KMS-11 (cell line): ENCODE measurements around the gene RARS1.

Experiments used
- H2AFZ ChIP-seq: fragments of 200-600 bp; sonication (generic); 2 replicates; pipeline ENCODE4 v1.6.1; 2016; ENCODE audit warnings: antibody characterized with exemption, mixed run types, low read depth
- H3K27ac ChIP-seq: fragments of 200-600 bp; sonication (generic); 2 replicates; pipeline ENCODE4 v1.6.1; 2016; ENCODE audit warnings: mild to moderate bottlenecking, mixed run types
- H3K27me3 ChIP-seq: fragments of 200-600 bp; sonication (generic); 2 replicates; pipeline ENCODE4 v1.6.1; 2017; ENCODE audit warnings: mild to moderate bottlenecking, low read depth, mixed run types, moderate library complexity; ENCODE audit not compliant: insufficient read depth
- H3K36me3 ChIP-seq: fragments of 200-600 bp; sonication (generic); 2 replicates; pipeline ENCODE4 v1.6.1; 2017; ENCODE audit warnings: mild to moderate bottlenecking, mixed run types; ENCODE audit not compliant: insufficient read depth
- H3K4me1 ChIP-seq: fragments of 200-600 bp; sonication (generic); 2 replicates; pipeline ENCODE4 v1.6.1; 2016; ENCODE audit warnings: mild to moderate bottlenecking, low read depth, mixed run types; ENCODE audit not compliant: poor library complexity, severe bottlenecking
- H3K4me2 ChIP-seq: fragments of 200-600 bp; sonication (generic); 2 replicates; pipeline ENCODE4 v1.7.0; 2016; ENCODE audit warnings: mild to moderate bottlenecking, mixed run types
- H3K4me3 ChIP-seq: fragments of 200-600 bp; sonication (generic); IDR thresholded peaks from 2 replicates; pipeline ENCODE4 v1.6.1; 2017; ENCODE audit warnings: low read depth, low read length, mixed read lengths; ENCODE audit not compliant: insufficient read depth
- H3K79me2 ChIP-seq: fragments of 200-600 bp; sonication (generic); 2 replicates; pipeline ENCODE4 v1.6.1; 2016; ENCODE audit warnings: low read depth, mixed run types; ENCODE audit not compliant: insufficient read depth
- H3K9ac ChIP-seq: fragments of 200-600 bp; sonication (generic); 2 replicates; pipeline ENCODE4 v1.6.1; 2016; ENCODE audit warnings: mild to moderate bottlenecking, mixed run types
- H4K20me1 ChIP-seq: fragments of 200-600 bp; sonication (generic); 2 replicates; pipeline ENCODE4 v1.6.1; 2016; ENCODE audit warnings: mild to moderate bottlenecking, mixed run types; ENCODE audit not compliant: insufficient read depth
- TF ChIP-seq, protein P1 (sequence below): fragments of 200-600 bp; sonication (generic); conservative IDR thresholded peaks from 2 replicates; pipeline ENCODE4 v1.6.1; 2017; ENCODE audit warnings: low read depth, mild to moderate bottlenecking, antibody characterized with exemption, low read length, moderate library complexity, mixed read lengths

Gene RARS1

DNA sequence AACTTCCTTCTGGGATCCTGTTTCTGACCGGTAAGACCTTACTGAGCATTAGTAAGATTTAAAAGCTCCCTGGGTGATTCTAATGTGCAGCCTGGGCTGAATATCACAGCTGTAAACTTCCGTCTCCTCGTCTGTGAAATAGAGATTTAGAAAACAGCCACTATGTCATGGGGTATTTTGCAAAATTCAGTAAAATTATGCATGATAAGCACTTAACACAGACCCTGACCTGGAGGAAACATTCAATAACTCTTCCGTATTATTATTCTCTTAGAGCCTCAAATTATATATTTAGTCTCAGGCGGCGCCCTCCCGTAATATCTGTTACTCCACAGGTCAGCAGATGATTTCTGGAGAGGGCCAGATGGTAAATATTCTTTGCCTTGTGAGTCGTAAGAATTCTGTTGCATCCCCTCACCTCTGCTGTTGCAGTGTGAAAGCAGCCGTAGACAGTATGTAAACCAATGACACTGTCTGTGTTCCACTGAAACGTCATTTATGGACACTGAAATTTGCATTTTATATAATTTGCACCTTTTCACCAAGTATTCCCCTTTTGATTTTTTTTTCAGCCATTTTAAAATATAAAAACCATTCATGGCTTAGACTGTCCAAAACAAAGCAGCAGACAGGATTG is 39.2 kb upstream of the RARS1 start:
- no peak overlapping the region for H3K4me2 ChIP-seq
- no peak overlapping the region for H2AFZ ChIP-seq
- H3K36me3 ChIP-seq, result no peaks in the 10 kb centered on the region
- H3K9ac ChIP-seq, result no peak overlapping the region
- H3K27me3 ChIP-seq, result no peaks in the 10 kb centered on the region
- no peak overlapping the region for H3K4me3 ChIP-seq
- no peak overlapping the region for H3K27ac ChIP-seq
- TF ChIP-seq, protein P1, sequence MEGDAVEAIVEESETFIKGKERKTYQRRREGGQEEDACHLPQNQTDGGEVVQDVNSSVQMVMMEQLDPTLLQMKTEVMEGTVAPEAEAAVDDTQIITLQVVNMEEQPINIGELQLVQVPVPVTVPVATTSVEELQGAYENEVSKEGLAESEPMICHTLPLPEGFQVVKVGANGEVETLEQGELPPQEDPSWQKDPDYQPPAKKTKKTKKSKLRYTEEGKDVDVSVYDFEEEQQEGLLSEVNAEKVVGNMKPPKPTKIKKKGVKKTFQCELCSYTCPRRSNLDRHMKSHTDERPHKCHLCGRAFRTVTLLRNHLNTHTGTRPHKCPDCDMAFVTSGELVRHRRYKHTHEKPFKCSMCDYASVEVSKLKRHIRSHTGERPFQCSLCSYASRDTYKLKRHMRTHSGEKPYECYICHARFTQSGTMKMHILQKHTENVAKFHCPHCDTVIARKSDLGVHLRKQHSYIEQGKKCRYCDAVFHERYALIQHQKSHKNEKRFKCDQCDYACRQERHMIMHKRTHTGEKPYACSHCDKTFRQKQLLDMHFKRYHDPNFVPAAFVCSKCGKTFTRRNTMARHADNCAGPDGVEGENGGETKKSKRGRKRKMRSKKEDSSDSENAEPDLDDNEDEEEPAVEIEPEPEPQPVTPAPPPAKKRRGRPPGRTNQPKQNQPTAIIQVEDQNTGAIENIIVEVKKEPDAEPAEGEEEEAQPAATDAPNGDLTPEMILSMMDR, result no peak
- H3K79me2 ChIP-seq, result no peaks in the 10 kb centered on the region
- H3K4me1 ChIP-seq, result no peaks in the 10 kb centered on the region
- no peaks in the 10 kb centered on the region for H4K20me1 ChIP-seq

DNA sequence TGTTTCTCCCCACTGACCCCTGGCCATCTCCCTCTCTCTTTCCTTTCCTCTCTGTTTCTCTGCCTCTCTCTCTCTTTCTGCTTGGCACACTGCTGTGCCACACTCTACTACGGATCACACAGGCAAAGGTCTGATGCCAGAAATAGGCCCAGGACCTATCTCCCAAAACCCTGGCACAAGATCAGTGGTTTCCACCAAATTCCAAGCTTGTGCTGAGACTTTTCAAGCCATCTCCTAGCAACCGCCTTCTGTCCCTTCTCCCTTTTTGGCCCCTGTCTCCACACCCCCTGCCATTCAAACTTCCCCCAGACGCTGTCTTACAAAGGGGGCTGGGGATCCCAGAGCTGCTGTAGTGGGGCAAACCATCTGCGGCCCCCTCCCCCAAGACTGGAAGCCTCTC is 38.5 kb upstream of the RARS1 start:
- Histone ChIP-seq H3K4me2 (no peak overlapping the region), H3K4me1 (no peaks in the 10 kb centered on the region), H2AFZ (no peak overlapping the region), H3K9ac (no peak overlapping the region), H3K27ac (no peak overlapping the region), H3K36me3 (no peaks in the 10 kb centered on the region), H3K79me2 (no peaks in the 10 kb centered on the region), H4K20me1 (no peaks in the 10 kb centered on the region), H3K4me3 (no peak overlapping the region), H3K27me3 (no peaks in the 10 kb centered on the region)
- TF ChIP-seq, protein P1, result no peak

DNA sequence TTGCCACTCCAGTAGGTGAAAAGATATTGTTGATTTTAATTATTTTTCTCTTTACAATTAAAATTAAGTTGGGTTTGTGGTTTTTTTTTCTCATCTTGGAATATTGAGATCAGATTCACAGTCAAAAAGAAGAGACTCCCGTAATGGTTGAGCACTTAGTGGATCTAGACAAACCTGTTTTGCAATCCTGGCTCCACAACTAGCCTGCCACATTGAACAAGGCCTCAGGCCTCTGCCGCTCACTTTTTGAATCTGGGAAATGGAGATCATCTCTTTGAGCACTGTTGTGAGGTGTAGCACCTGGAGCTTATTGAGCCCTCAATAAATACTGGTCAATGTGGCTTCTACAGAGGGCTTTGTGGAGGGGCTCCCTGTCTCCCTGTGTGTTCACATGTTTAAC is 37.1 kb upstream of the RARS1 start:
- TF ChIP-seq, protein P1, result no peak
- Histone ChIP-seq H3K27me3 (no peaks in the 10 kb centered on the region), H3K36me3 (no peaks in the 10 kb centered on the region), H3K27ac (no peak overlapping the region), H2AFZ (no peak overlapping the region), H3K79me2 (no peaks in the 10 kb centered on the region), H3K4me2 (no peak overlapping the region), H4K20me1 (no peaks in the 10 kb centered on the region), H3K4me3 (no peak overlapping the region), H3K9ac (no peak overlapping the region), H3K4me1 (no peaks in the 10 kb centered on the region)

- no peaks in the 10 kb centered on the region for H3K36me3 ChIP-seq
- no peak overlapping the region for H3K4me3 ChIP-seq
- no peaks in the 10 kb centered on the region for H4K20me1 ChIP-seq
Observed at GRCh38 chr5:168451565-168451964, 34.7 kb upstream of the RARS1 start.

More at GRCh38 chr5:168451565-168451964, 34.7 kb upstream of the RARS1 start:
- no peaks in the 10 kb centered on the region for H3K4me1 ChIP-seq
- H3K27me3 ChIP-seq, result no peaks in the 10 kb centered on the region
- TF ChIP-seq, protein P1, result no peak
- H3K4me2 ChIP-seq, result no peak overlapping the region
- H3K79me2 ChIP-seq, result no peaks in the 10 kb centered on the region
- H3K9ac ChIP-seq, result no peak overlapping the region
- H3K27ac ChIP-seq, result no peak overlapping the region
- no peak overlapping the region for H2AFZ ChIP-seq
